Upper lobe of left lung (tissue), 6 donors: ENCODE data around the gene BDKRB1. TPM values are rescaled to one million over a fixed set of nuclear protein-coding genes. Genes with fewer than 3 reads are reported as not detected.

Experiments
- ATAC-seq, 2 donors: fragments of 200-7000 bp; cut with Tn5 transposase; one replicate each; pipeline ENCODE4 v1.9.1; 2022; ENCODE audit warnings: mild to moderate bottlenecking in 2 of 2, moderate library complexity in 2 of 2; ENCODE audit not compliant: low FRiP score in 2 of 2
- DNase-seq, 2 donors: peaks; one replicate each; pipeline ENCODE4 v3.0.0-alpha.2; 2019 to 2020
- H3K27ac ChIP-seq, 4 donors: fragments of 200-600 bp; sonication (generic); one replicate each; pipeline ENCODE4 v1.5.1; 2016 to 2019
- H3K27me3 ChIP-seq, 4 donors: fragments of 200-600 bp; sonication (generic); one replicate each; pipeline ENCODE4 v1.5.1; 2017 to 2019
- H3K36me3 ChIP-seq, 4 donors: fragments of 200-600 bp; sonication (generic); one replicate each; pipeline ENCODE4 v1.5.1; 2016 to 2019
- H3K4me1 ChIP-seq, 4 donors: fragments of 200-600 bp; sonication (generic); one replicate each; pipeline ENCODE4 v1.5.1; 2018 to 2019
- H3K4me3 ChIP-seq, 4 donors: fragments of 200-600 bp; sonication (generic); one replicate each; pipeline ENCODE4 v1.5.1; 2017 to 2019; ENCODE audit warnings: mild to moderate bottlenecking in 2 of 4, moderate library complexity in 1 of 4
- H3K9me3 ChIP-seq, 4 donors: fragments of 200-600 bp; sonication (generic); one replicate each; pipeline ENCODE4 v1.5.1; 2018 to 2019
- EP300 ChIP-seq, 4 donors: sonication (generic); formaldehyde crosslinking; IDR thresholded peaks; one replicate each; pipeline ENCODE4 v1.5.1; 2017; ENCODE audit warnings: antibody characterized with exemption in 4 of 4, control low read depth in 2 of 4
- POLR2A ChIP-seq, 4 donors: fragments of 450-650 bp; IDR thresholded peaks; one replicate each; pipeline ENCODE4 v1.5.1; 2016 to 2017; ENCODE audit warnings: antibody characterized with exemption in 4 of 4, mild to moderate bottlenecking in 2 of 4
- POLR2AphosphoS5 ChIP-seq, 2 donors: sonication (generic); formaldehyde crosslinking; IDR thresholded peaks; one replicate each; pipeline ENCODE4 v1.5.1; 2017; ENCODE audit warnings: antibody characterized with exemption in 2 of 2
- WGBS, 2 donors: methylation state at CpG; one replicate each; pipeline ENCODE4 v1.1.5; 2017 to 2018; 5-methylcytosine and 5-hydroxymethylcytosine counted together
- total RNA-seq, 6 donors: library from RNA; depleted of rRNA in 4 of 6; stranded (reverse); fragments of >200 nt in 4 of 6; gene quantifications; one replicate each; pipeline versions ENCODE4 v1.1.0 to v1.2.1, GENCODE V29; 2016 to 2021
- TF ChIP-seq, protein P1 (sequence below), 6 experiments: fragments of 450-650 bp in 4 of 6; fragments of 200-600 bp in 2 of 6; sonication (generic) in 2 of 6; IDR thresholded peaks; one replicate each; pipeline ENCODE4 v1.5.1; 2016 to 2019; ENCODE audit warnings: antibody characterized with exemption in 6 of 6
- donor health status: DM: no; HTN: no; CAD: no; lungs with moderate emphysema.
- donor health status: DM: no; HTN: yes; CAD: no; lungs with severe emphysema.

BDKRB1 gene
- total RNA-seq, 6 donors from 2014 or later = 0.24 to 0.46 (median 0.31) TPM; not detected in 3

DNA sequence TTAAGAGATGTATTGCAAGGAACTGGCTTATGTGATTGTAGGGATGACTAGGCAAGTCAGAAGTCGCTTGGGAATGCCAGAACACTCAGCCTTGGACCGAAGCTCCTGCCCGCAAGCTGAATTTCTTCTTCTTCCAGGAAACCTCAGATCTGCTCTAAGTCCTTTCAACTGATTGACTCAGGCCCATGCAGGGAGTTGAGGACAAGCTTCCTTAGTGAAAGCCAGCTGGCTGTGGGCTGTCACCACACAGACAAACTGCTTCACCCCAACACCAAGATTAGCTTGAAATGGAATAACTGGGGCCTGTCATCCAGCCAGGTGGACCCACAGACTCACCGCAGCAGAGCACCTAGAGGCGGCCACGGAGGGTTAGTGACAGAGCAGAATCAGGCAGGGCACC is 26.7 kb upstream of the BDKRB1 start:
- Histone ChIP-seq H3K27ac (no peak overlapping the region), H3K4me1 (peaks cover 0 to 16% (median 3%) of the 10 kb centered on the region in 4 donors), H3K36me3 (no peaks in the 10 kb centered on the region), H3K4me3 (no peak overlapping the region), H3K9me3 (peaks cover 0 to 8% (median 0%) of the 10 kb centered on the region in 4 donors), H3K27me3 (no peaks in the 10 kb centered on the region)
- TF ChIP-seq, protein P1, sequence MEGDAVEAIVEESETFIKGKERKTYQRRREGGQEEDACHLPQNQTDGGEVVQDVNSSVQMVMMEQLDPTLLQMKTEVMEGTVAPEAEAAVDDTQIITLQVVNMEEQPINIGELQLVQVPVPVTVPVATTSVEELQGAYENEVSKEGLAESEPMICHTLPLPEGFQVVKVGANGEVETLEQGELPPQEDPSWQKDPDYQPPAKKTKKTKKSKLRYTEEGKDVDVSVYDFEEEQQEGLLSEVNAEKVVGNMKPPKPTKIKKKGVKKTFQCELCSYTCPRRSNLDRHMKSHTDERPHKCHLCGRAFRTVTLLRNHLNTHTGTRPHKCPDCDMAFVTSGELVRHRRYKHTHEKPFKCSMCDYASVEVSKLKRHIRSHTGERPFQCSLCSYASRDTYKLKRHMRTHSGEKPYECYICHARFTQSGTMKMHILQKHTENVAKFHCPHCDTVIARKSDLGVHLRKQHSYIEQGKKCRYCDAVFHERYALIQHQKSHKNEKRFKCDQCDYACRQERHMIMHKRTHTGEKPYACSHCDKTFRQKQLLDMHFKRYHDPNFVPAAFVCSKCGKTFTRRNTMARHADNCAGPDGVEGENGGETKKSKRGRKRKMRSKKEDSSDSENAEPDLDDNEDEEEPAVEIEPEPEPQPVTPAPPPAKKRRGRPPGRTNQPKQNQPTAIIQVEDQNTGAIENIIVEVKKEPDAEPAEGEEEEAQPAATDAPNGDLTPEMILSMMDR (IDR thresholded peaks at IDR 0.05) = no peak
- TF ChIP-seq EP300 (IDR thresholded peaks at IDR 0.05) (no peak), POLR2A (IDR thresholded peaks at IDR 0.05) (no peak), POLR2AphosphoS5 (IDR thresholded peaks at IDR 0.05) (no peak)
- DNase-seq = no peak
- no peak for ATAC-seq
- 87 to 97% methylated on average over 4 to 6 of the region's 6 CpGs for WGBS, 2 donors

DNA sequence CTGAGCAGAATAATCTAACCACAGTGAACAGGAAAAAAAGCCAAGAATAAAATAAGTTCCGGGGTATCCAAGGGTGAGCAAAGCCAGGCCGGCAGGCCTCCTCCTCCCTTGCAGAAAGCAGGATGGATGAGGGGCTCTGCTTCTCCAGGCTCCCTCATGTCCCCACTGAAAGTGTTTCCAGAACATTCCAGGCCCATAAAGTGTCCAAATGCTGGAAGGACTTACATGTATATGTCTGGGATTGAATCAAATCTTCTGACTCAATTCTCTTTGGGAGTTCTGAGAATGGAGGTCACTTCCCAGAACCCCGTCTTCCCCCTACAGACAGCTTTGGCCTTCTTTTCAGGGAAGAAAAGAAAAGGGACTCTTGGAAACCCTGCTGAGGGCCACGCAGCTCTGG is 25.0 kb upstream of the BDKRB1 start:
- Histone ChIP-seq H3K4me3 (no peak overlapping the region), H3K27me3 (no peaks in the 10 kb centered on the region), H3K9me3 (peaks cover 0 to 8% (median 0%) of the 10 kb centered on the region in 4 donors), H3K27ac (no peak overlapping the region), H3K4me1 (peaks cover 0 to 12% (median 0%) of the 10 kb centered on the region in 4 donors), H3K36me3 (no peaks in the 10 kb centered on the region)
- TF ChIP-seq POLR2AphosphoS5 (IDR thresholded peaks at IDR 0.05) (no peak), POLR2A (IDR thresholded peaks at IDR 0.05) (no peak), EP300 (IDR thresholded peaks at IDR 0.05) (no peak)
- TF ChIP-seq, protein P1 (IDR thresholded peaks at IDR 0.05) = no peak
- 90 to 92% methylated on average over 4 of the region's 4 CpGs for WGBS, 2 donors
- no peak for DNase-seq
- ATAC-seq = no peak

- TF ChIP-seq POLR2AphosphoS5 (IDR thresholded peaks at IDR 0.05) (no peak), POLR2A (IDR thresholded peaks at IDR 0.05) (no peak), EP300 (IDR thresholded peaks at IDR 0.05) (no peak)
- TF ChIP-seq, protein P1 (IDR thresholded peaks at IDR 0.05) = no peak
- Histone ChIP-seq H3K4me3 (no peak overlapping the region), H3K27me3 (no peaks in the 10 kb centered on the region), H3K36me3 (no peaks in the 10 kb centered on the region), H3K4me1 (peaks cover 0 to 8% (median 0%) of the 10 kb centered on the region in 4 donors), H3K27ac (no peak overlapping the region), H3K9me3 (peaks cover 0 to 8% (median 0%) of the 10 kb centered on the region in 4 donors)
- DNase-seq = no peak
- 84 to 92% methylated on average over 10 to 12 of the region's 12 CpGs for WGBS, 2 donors
- ATAC-seq = no peak
These were observed 24.4 kb upstream of the BDKRB1 start for GRCh38 chr14:96231526-96232130.

GRCh38 chr14:96232506-96232905 is 23.5 kb upstream of the BDKRB1 start:
- Histone ChIP-seq H3K36me3 (no peaks in the 10 kb centered on the region), H3K4me3 (no peak overlapping the region), H3K9me3 (peaks cover 0 to 8% (median 0%) of the 10 kb centered on the region in 4 donors), H3K4me1 (peaks cover 0 to 3% (median 0%) of the 10 kb centered on the region in 4 donors), H3K27ac (no peak overlapping the region), H3K27me3 (no peaks in the 10 kb centered on the region)
- DNase-seq (no peak), ATAC-seq (no peak)
- WGBS, 2 donors = 77 to 87% methylated on average over 11 of the region's 11 CpGs
- TF ChIP-seq POLR2AphosphoS5 (IDR thresholded peaks at IDR 0.05) (no peak), POLR2A (IDR thresholded peaks at IDR 0.05) (no peak), EP300 (IDR thresholded peaks at IDR 0.05) (no peak)
- TF ChIP-seq, protein P1 (IDR thresholded peaks at IDR 0.05) = no peak

DNA sequence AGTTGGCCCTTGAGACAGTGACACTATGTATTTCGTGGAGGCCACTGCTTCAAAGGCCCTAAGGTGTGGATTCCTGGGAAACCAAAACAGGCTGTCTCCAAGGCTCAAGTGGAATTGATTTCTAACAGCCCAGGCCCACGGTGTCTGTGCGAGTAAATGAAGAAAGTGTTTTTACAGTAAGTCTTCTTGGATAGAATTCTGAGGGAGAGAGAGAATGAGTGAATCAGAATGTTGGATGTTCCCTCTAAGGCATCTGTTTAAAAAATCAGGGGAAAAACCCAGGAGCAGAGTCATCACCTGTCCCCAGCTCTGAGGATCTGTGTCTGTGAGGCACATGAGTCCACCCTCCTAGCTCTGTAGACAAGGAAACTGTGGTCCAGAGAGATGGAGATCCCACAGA is 22.3 kb upstream of the BDKRB1 start:
- no peak for TF ChIP-seq POLR2AphosphoS5 (IDR thresholded peaks at IDR 0.05)
- TF ChIP-seq EP300 (IDR thresholded peaks at IDR 0.05) = no peak
- TF ChIP-seq POLR2A (IDR thresholded peaks at IDR 0.05) = no peak
- TF ChIP-seq, protein P1 (IDR thresholded peaks at IDR 0.05) = no peak
- Histone ChIP-seq H3K9me3 (peaks cover 0 to 2% (median 0%) of the 10 kb centered on the region in 4 donors), H3K4me3 (no peak overlapping the region), H3K36me3 (no peaks in the 10 kb centered on the region), H3K27ac (no peak overlapping the region), H3K27me3 (no peaks in the 10 kb centered on the region), H3K4me1 (no peaks in the 10 kb centered on the region)
- ATAC-seq (no peak), DNase-seq (no peak)
- 69 to 88% methylated on average over 2 to 3 of the region's 3 CpGs for WGBS, 2 donors
